ENCODE data around the gene SPAG9. TPM values are rescaled to one million over a fixed set of nuclear protein-coding genes. Genes with fewer than 3 reads are reported as not detected.
"Not testable (repeated sequence)": the region's sequence is repeated elsewhere in the genome, so short reads cannot be mapped to it uniquely, and the experiment has no call there.

The SPAG9 gene
- total and polyA plus RNA-seq, 2 donors: 35.6 to 37.3 TPM

- DNase-seq (ENCODE audit: low read depth in 6 of 9, low spot score in 9 of 9): not testable (repeated sequence)
- 97% methylated on average over 10 of the region's 10 CpGs for WGBS
Observed at GRCh38 chr17:51122473-51123115, 1.9 kb upstream of the SPAG9 start.

DNA sequence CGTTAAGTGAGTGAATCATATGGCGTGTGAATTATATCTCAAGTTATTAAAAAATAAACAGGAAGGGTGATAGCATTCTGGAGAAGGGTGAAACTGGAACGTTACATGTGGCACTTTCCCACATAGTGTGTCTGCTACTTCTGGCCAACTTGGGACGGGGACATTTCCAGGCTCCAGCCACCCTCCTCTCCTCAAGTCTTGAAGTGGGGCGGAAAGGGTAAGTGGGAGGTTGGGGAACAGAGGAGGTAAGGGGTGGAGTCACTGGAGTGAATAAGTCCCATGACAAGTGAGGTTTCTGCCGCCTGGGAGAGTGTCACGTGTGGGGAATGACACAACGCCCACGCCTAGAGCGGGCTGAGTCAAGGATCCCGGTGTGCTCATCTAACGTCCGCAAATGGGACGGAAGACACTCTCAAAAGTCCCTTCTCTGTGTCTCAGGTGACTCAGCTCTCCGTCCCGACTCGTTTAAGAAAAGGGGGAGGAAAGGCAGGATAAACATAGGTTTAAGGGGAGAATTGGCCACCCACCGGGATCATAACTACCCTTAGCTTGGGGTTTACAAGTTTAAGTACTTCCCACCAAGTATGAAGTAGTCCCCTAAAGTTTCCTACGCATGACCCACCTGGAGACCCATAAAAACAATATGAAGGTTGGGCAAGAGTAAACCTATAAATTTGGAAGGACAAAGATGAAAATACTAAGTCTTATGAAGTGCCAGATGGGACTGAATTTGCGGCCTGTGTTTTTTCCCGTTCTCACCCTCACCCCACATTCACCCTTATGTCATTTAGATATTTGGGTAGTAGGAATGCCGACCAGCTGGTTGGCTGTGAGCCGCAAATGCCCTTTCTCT is 1.2 kb upstream of the SPAG9 start:
- Histone ChIP-seq H3K4me3 (ENCODE audit: low read length in 2 of 2) (peak overlapping the region; percentile 73 to 100), H3K4me1 (ENCODE audit: control insufficient read depth in 2 of 2, insufficient read depth in 2 of 2, low read length in 2 of 2) (peaks cover 19 to 27% of the 10 kb centered on the region in 2 donors), H3K27ac (ENCODE audit: low read depth in 1 of 2, low read length in 1 of 2) (peak overlapping the region; percentile 75 to 95), H3K36me3 (ENCODE audit: control insufficient read depth in 2 of 2, insufficient read depth in 2 of 2, low read length in 1 of 2) (no peaks in the 10 kb centered on the region), H3K9me3 (ENCODE audit: control insufficient read depth in 2 of 2, insufficient read depth in 1 of 2, low read length in 1 of 2) (no peaks in the 10 kb centered on the region), H3K27me3 (ENCODE audit: control insufficient read depth in 2 of 2, insufficient read depth in 1 of 2, low read length in 1 of 2) (no peaks in the 10 kb centered on the region)
- 23% methylated on average over 23 of the region's 23 CpGs for WGBS
- DNase-seq (ENCODE audit: low read depth in 6 of 9, low spot score in 9 of 9): peak; percentile 32 to 78 (median 53)

More at GRCh38 chr17:51122473-51123115, 1.9 kb upstream of the SPAG9 start:
- Histone ChIP-seq H3K27ac (ENCODE audit: low read depth in 1 of 2, low read length in 1 of 2) (peak overlapping the region in 1 of 2 donors; percentile 95), H3K4me1 (ENCODE audit: control insufficient read depth in 2 of 2, insufficient read depth in 2 of 2, low read length in 2 of 2) (peaks cover 19 to 27% of the 10 kb centered on the region in 2 donors)
- H3K4me3 ChIP-seq (ENCODE audit: low read length in 2 of 2); H3K9me3 ChIP-seq (ENCODE audit: control insufficient read depth in 2 of 2, insufficient read depth in 1 of 2, low read length in 1 of 2); H3K27me3 ChIP-seq (ENCODE audit: control insufficient read depth in 2 of 2, insufficient read depth in 1 of 2, low read length in 1 of 2); H3K36me3 ChIP-seq (ENCODE audit: control insufficient read depth in 2 of 2, insufficient read depth in 2 of 2, low read length in 1 of 2): not testable (repeated sequence)

DNA sequence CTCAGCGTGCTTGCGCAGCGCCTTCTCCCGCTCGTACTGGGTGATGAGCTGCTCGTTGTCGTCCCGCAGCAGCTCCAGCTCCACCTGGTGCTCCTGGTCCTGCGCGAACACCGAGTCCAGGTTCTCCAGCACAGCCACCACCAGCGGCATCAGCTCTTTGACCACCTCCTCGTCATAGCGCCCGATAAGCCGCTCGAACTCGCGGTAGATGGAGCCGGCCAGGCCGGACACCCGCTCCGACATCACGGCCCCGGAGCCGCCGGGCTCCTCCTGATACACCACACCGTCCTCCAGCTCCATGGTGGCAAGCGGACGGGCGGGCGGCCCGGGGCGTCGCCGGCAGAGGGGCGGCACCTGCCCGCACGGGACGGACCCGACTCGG is 320 bp downstream of the SPAG9 start:
- peak in 6 of 9 donors; percentile 8 to 59 (median 47) for DNase-seq (ENCODE audit: low read depth in 6 of 9, low spot score in 9 of 9)
- Histone ChIP-seq H3K36me3 (ENCODE audit: control insufficient read depth in 2 of 2, insufficient read depth in 2 of 2, low read length in 1 of 2) (no peaks in the 10 kb centered on the region), H3K9me3 (ENCODE audit: control insufficient read depth in 2 of 2, insufficient read depth in 1 of 2, low read length in 1 of 2) (no peaks in the 10 kb centered on the region), H3K27ac (ENCODE audit: low read depth in 1 of 2, low read length in 1 of 2) (peak overlapping the region; percentile 95), H3K4me1 (ENCODE audit: control insufficient read depth in 2 of 2, insufficient read depth in 2 of 2, low read length in 2 of 2) (peaks cover 19 to 27% of the 10 kb centered on the region in 2 donors), H3K27me3 (ENCODE audit: control insufficient read depth in 2 of 2, insufficient read depth in 1 of 2, low read length in 1 of 2) (no peaks in the 10 kb centered on the region), H3K4me3 (ENCODE audit: low read length in 2 of 2) (peak overlapping the region; percentile 91 to 100)
- under 1% methylated on average over 42 of the region's 42 CpGs for WGBS

DNA sequence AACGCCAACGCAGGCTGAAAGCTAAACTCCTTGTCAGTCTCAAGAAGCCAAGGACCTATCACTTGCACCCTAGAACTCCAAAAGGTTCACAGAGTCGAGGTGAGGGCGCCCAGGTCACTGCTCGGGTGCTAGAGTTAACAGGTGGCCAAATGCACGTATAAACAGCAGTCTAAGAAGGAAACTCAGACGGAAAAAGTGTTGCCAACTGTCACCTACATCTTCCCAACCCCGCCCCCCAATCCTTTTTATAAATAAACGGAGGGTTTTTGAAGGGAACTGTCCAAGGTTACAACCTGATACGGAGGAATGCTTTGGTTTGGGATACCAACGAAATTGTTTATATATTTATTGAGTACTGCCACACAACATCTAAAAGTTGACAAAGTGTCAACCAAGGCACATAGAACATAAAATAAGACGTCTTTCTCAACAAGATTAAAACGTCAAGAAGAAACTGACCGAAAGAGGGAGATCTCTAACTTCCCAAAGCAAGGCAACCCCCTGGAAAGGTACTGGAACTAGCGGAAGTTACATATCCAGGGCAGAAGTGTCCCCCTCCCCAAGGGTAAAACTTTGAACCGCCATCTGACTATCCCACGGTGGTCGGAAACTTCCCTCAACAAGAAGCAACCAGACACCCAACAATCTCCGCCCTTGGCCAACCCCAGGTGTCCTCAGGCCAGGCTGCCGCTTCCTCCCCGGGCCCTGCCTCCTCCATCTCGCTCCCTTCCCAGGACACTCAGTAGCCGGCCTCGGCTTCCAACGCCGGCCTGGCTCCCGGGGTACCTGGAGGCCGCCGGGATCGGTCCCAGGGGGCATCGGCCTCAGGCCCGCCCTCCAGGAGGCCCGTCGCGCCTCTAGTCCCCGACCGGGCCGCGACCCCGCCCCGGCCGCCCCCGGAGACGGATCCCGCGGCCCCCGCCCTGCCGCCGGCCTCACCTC is 982 bp downstream of the SPAG9 start:
- Histone ChIP-seq H3K4me3 (ENCODE audit: low read length in 2 of 2) (peak overlapping the region; percentile 91 to 100), H3K36me3 (ENCODE audit: control insufficient read depth in 2 of 2, insufficient read depth in 2 of 2, low read length in 1 of 2) (no peaks in the 10 kb centered on the region), H3K27me3 (ENCODE audit: control insufficient read depth in 2 of 2, insufficient read depth in 1 of 2, low read length in 1 of 2) (no peaks in the 10 kb centered on the region), H3K9me3 (ENCODE audit: control insufficient read depth in 2 of 2, insufficient read depth in 1 of 2, low read length in 1 of 2) (no peaks in the 10 kb centered on the region), H3K27ac (ENCODE audit: low read depth in 1 of 2, low read length in 1 of 2) (peak overlapping the region; percentile 95), H3K4me1 (ENCODE audit: control insufficient read depth in 2 of 2, insufficient read depth in 2 of 2, low read length in 2 of 2) (peaks cover 19 to 27% of the 10 kb centered on the region in 2 donors)
- peak in 7 of 9 donors; percentile 17 to 66 (median 37) for DNase-seq (ENCODE audit: low read depth in 6 of 9, low spot score in 9 of 9)
- 2% methylated on average over 49 of the region's 49 CpGs for WGBS

- no peak for DNase-seq (ENCODE audit: low read depth in 6 of 9, low spot score in 9 of 9)
- WGBS: 70% methylated on average over 14 of the region's 14 CpGs
- H3K27me3 ChIP-seq (ENCODE audit: control insufficient read depth in 2 of 2, insufficient read depth in 1 of 2, low read length in 1 of 2): no peaks in the 10 kb centered on the region
- no peak overlapping the region for H3K27ac ChIP-seq (ENCODE audit: low read depth in 1 of 2, low read length in 1 of 2)
- H3K36me3 ChIP-seq (ENCODE audit: control insufficient read depth in 2 of 2, insufficient read depth in 2 of 2, low read length in 1 of 2): no peaks in the 10 kb centered on the region
- H3K4me1 ChIP-seq (ENCODE audit: control insufficient read depth in 2 of 2, insufficient read depth in 2 of 2, low read length in 2 of 2): peaks cover 19 to 27% of the 10 kb centered on the region in 2 donors
- no peaks in the 10 kb centered on the region for H3K9me3 ChIP-seq (ENCODE audit: control insufficient read depth in 2 of 2, insufficient read depth in 1 of 2, low read length in 1 of 2)
- peak overlapping the region; percentile 91 to 100 for H3K4me3 ChIP-seq (ENCODE audit: low read length in 2 of 2)
Observed at GRCh38 chr17:51118330-51119195, 2.1 kb downstream of the SPAG9 start.

DNA sequence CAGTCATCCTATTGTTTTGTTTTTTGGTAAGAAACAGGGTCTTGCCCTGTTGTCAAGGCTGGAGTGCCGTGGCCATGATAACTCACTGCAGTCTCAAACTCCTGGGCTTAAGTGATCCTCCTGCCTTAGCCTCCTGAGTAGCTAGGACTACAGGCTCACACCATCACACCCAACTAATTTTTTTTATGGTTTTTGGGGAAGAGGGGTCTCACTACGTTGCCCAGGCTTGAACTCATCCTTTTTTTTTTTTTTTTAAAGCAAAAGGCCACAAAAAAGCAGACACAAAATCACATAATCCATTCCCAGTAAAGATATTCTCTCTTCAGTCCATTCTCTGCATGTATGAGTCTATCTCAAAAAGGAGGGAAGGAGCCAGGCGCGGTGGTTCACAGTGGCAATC is 5.5 kb downstream of the SPAG9 start:
- no peak overlapping the region for H3K27ac ChIP-seq (ENCODE audit: low read depth in 1 of 2, low read length in 1 of 2)
- peaks cover 9 to 17% of the 10 kb centered on the region in 2 donors for H3K4me1 ChIP-seq (ENCODE audit: control insufficient read depth in 2 of 2, insufficient read depth in 2 of 2, low read length in 2 of 2)
- 96% methylated on average over 4 of the region's 4 CpGs for WGBS
- no peaks in the 10 kb centered on the region for H3K27me3 ChIP-seq (ENCODE audit: control insufficient read depth in 2 of 2, insufficient read depth in 1 of 2, low read length in 1 of 2)
- no peaks in the 10 kb centered on the region for H3K36me3 ChIP-seq (ENCODE audit: control insufficient read depth in 2 of 2, insufficient read depth in 2 of 2, low read length in 1 of 2)
- H3K9me3 ChIP-seq (ENCODE audit: control insufficient read depth in 2 of 2, insufficient read depth in 1 of 2, low read length in 1 of 2): no peaks in the 10 kb centered on the region
- no peak for DNase-seq (ENCODE audit: low read depth in 6 of 9, low spot score in 9 of 9)
- no peak overlapping the region for H3K4me3 ChIP-seq (ENCODE audit: low read length in 2 of 2)

- not testable (repeated sequence) for H3K9me3 ChIP-seq (ENCODE audit: control insufficient read depth in 2 of 2, insufficient read depth in 1 of 2, low read length in 1 of 2); H3K4me1 ChIP-seq (ENCODE audit: control insufficient read depth in 2 of 2, insufficient read depth in 2 of 2, low read length in 2 of 2); H3K36me3 ChIP-seq (ENCODE audit: control insufficient read depth in 2 of 2, insufficient read depth in 2 of 2, low read length in 1 of 2); H3K27ac ChIP-seq (ENCODE audit: low read depth in 1 of 2, low read length in 1 of 2); H3K4me3 ChIP-seq (ENCODE audit: low read length in 2 of 2); DNase-seq (ENCODE audit: low read depth in 6 of 9, low spot score in 9 of 9); H3K27me3 ChIP-seq (ENCODE audit: control insufficient read depth in 2 of 2, insufficient read depth in 1 of 2, low read length in 1 of 2)
- WGBS: 94% methylated on average over 16 of the region's 16 CpGs
Observed at GRCh38 chr17:51112303-51113222, 8.1 kb downstream of the SPAG9 start.

Measured in thymus (tissue), 11 donors.